H1 (cell line): ENCODE results near the gene SHANK1.

Source experiments
- CBX8 ChIP-seq: fragments of 300-800, 300-1000 bp; sonication (generic); IDR thresholded peaks from 2 replicates; pipeline ENCODE4 v1.7.1; 2016; ENCODE audit warnings: low read depth, low read length, borderline replicate concordance
- CEBPB ChIP-seq: IDR thresholded peaks from 2 replicates; pipeline ENCODE4 v1.6.1; 2012; ENCODE audit warnings: low read depth, low read length
- CREB1 ChIP-seq: IDR thresholded peaks from 2 replicates; pipeline ENCODE4 v1.6.1; 2012; ENCODE audit warnings: inconsistent platforms
- CTCF ChIP-seq, 3 experiments: IDR thresholded peaks; 1 replicate in 2 of 3; 2 replicates in 1 of 3; pipeline versions ENCODE4 v1.5.1 to v1.6.1; 2011; ENCODE audit warnings: low read length in 3 of 3, mild to moderate bottlenecking in 3 of 3, inconsistent platforms in 2 of 3, low read depth in 1 of 3, moderate library complexity in 1 of 3; ENCODE audit not compliant: insufficient read depth in 1 of 3; ENCODE audit errors: control extremely low read depth in 1 of 3
- EP300 ChIP-seq, 2 experiments: IDR thresholded peaks; 1 replicate in 1 of 2; 2 replicates in 1 of 2; pipeline ENCODE4 v1.6.1; 2011 to 2012; ENCODE audit warnings: low read depth in 2 of 2, low read length in 2 of 2, mild to moderate bottlenecking in 2 of 2, borderline replicate concordance in 1 of 2, inconsistent platforms in 1 of 2, moderate library complexity in 1 of 2
- EZH2 ChIP-seq: fragments of 200-600 bp; sonication (generic); IDR thresholded peaks from 2 replicates; pipeline ENCODE4 v1.7.1; 2012; ENCODE audit warnings: low read depth, mild to moderate bottlenecking, moderate library complexity, low read length, inconsistent platforms; ENCODE audit not compliant: severe bottlenecking
- JUN ChIP-seq: IDR thresholded peaks from 2 replicates; pipeline ENCODE4 v1.6.1; 2011; ENCODE audit warnings: low read depth, mild to moderate bottlenecking, improper control_type of control experiment, low read length
- MAX ChIP-seq: IDR thresholded peaks from 2 replicates; pipeline ENCODE4 v1.6.1; 2012; ENCODE audit warnings: inconsistent platforms
- POLR2AphosphoS5 ChIP-seq: IDR thresholded peaks from 2 replicates; pipeline ENCODE4 v1.6.1; 2011; ENCODE audit warnings: low read depth, low read length
- RAD21 ChIP-seq, 2 experiments: IDR thresholded peaks in 1 of 2; conservative IDR thresholded peaks in 1 of 2; 2 replicates each; pipeline ENCODE4 v1.6.1; 2011; ENCODE audit warnings: low read depth in 2 of 2, low read length in 2 of 2, improper control_type of control experiment in 1 of 2, inconsistent platforms in 1 of 2, mild to moderate bottlenecking in 1 of 2, moderate library complexity in 1 of 2
- RBBP5 ChIP-seq: IDR thresholded peaks from 2 replicates; pipeline ENCODE4 v1.7.1; 2012; ENCODE audit warnings: low read depth, mild to moderate bottlenecking, inconsistent platforms, low read length, moderate library complexity, borderline replicate concordance
- SP4 ChIP-seq: IDR thresholded peaks from 2 replicates; pipeline ENCODE4 v1.6.1; 2012; ENCODE audit warnings: low read length, inconsistent platforms
- TAF7 ChIP-seq: optimal IDR thresholded peaks from 2 replicates; pipeline ENCODE3; 2011; ENCODE audit warnings: low read depth, mild to moderate bottlenecking, inconsistent platforms, low read length, moderate library complexity, borderline replicate concordance
- YY1 ChIP-seq: IDR thresholded peaks from 2 replicates; pipeline ENCODE4 v1.6.1; 2011; ENCODE audit warnings: low read depth, mild to moderate bottlenecking, low read length

- TF ChIP-seq SP4, result no peak
- no peak for TF ChIP-seq CTCF (IDR thresholded peaks at IDR 0.05; ENCODE audit: control extremely low read depth in 1 of 3, insufficient read depth in 1 of 3, low read depth in 1 of 3, low read length in 3 of 3)
- no peak for TF ChIP-seq TAF7
- TF ChIP-seq CEBPB, result no peak
- no peak for TF ChIP-seq EZH2
- TF ChIP-seq RAD21 (IDR thresholded peaks at IDR 0.05 in 1 of 2, conservative IDR thresholded peaks at IDR 0.05 in 1 of 2; ENCODE audit: low read depth in 2 of 2, low read length in 2 of 2), result no peak
- TF ChIP-seq POLR2AphosphoS5, result no peak
- no peak for TF ChIP-seq RBBP5
- TF ChIP-seq JUN, result no peak
- TF ChIP-seq YY1, result no peak
- TF ChIP-seq CBX8, result no peak
- TF ChIP-seq EP300 (IDR thresholded peaks at IDR 0.05; ENCODE audit: borderline replicate concordance in 1 of 2, low read depth in 2 of 2, low read length in 2 of 2), result no peak
- TF ChIP-seq MAX, result no peak
- no peak for TF ChIP-seq CREB1
These were observed 75.2 kb downstream of the SHANK1 start for GRCh38 chr19:50644315-50644915.
